ENCODE data around the gene PRXL2A.

GRCh38 chr10:80411681-80412220 lies 3.4 kb downstream of the PRXL2A start:
- TF ChIP-seq, protein P1, sequence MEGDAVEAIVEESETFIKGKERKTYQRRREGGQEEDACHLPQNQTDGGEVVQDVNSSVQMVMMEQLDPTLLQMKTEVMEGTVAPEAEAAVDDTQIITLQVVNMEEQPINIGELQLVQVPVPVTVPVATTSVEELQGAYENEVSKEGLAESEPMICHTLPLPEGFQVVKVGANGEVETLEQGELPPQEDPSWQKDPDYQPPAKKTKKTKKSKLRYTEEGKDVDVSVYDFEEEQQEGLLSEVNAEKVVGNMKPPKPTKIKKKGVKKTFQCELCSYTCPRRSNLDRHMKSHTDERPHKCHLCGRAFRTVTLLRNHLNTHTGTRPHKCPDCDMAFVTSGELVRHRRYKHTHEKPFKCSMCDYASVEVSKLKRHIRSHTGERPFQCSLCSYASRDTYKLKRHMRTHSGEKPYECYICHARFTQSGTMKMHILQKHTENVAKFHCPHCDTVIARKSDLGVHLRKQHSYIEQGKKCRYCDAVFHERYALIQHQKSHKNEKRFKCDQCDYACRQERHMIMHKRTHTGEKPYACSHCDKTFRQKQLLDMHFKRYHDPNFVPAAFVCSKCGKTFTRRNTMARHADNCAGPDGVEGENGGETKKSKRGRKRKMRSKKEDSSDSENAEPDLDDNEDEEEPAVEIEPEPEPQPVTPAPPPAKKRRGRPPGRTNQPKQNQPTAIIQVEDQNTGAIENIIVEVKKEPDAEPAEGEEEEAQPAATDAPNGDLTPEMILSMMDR (IDR thresholded peaks at IDR 0.05): no peak
- no peak for TF ChIP-seq EP300 (IDR thresholded peaks at IDR 0.05)
